ENCODE results near the gene SETBP1. TPM values are rescaled to one million over a fixed set of nuclear protein-coding genes. Genes with fewer than 3 reads are reported as not detected.

SETBP1 gene
- total RNA-seq, 1 donor from 2014 or later = 42.0 TPM

DNA sequence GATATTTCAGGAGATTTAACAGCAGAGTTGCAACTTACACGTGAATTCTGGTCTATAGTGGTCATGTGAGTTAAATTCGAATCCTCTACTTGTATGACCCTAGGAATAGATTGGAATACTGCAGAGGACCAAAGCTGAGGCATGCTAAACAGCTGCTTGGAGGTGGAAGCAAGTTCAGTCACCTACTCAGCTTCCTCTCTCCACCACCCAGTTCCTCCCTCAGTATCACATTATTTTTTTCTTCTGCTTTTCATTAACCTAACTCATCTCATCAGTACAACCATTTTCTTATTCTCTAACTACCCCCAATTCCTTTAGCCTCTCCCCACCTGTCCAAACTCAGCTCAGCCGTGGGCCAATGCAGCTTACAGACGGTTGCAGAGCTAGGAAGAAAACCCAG is 385.5 kb downstream of the SETBP1 start:
- intact Hi-C loops (cut with micrococcal nuclease) = no loop called here
- no peaks in the 10 kb centered on the region for H3K4me1 Mint-ChIP-seq (ENCODE audit: low read depth)
- H3K27ac Mint-ChIP-seq = no peak overlapping the region
- H3K9me3 Mint-ChIP-seq = peaks cover 4% of the 10 kb centered on the region
- H3K4me3 Mint-ChIP-seq = no peak overlapping the region
- H3K36me3 Mint-ChIP-seq (ENCODE audit: low read depth) = peaks cover 2% of the 10 kb centered on the region
- H3K27me3 Mint-ChIP-seq (ENCODE audit: insufficient read depth) = no peaks in the 10 kb centered on the region
- no peak for DNase-seq (ENCODE audit: low spot score)

DNA sequence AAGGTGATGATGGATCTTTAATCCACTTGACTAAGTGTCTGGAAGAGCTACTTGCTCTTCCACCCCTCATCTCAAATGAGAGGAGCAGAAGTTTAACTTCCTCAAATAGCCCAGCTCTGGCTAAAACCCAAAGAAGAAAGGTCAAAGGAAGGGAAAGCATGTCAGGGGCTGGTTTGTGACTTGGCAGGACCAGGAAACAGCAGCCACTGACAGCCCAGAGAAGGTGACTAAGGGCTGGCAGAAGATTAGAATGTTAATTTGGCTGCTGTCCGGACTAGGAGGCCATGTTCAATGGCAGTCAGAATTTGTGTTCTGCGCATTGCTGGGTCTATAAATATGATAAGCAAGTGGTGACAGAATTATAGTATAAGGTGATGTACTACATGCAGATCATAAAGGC is 386.2 kb downstream of the SETBP1 start:
- no peak overlapping the region for H3K27ac Mint-ChIP-seq
- no peak overlapping the region for H3K4me3 Mint-ChIP-seq
- peaks cover 4% of the 10 kb centered on the region for H3K9me3 Mint-ChIP-seq
- H3K4me1 Mint-ChIP-seq (ENCODE audit: low read depth) = no peaks in the 10 kb centered on the region
- intact Hi-C loops (cut with micrococcal nuclease) = no loop called here
- DNase-seq (ENCODE audit: low spot score) = no peak
- H3K36me3 Mint-ChIP-seq (ENCODE audit: low read depth) = peaks cover 2% of the 10 kb centered on the region
- H3K27me3 Mint-ChIP-seq (ENCODE audit: insufficient read depth) = no peaks in the 10 kb centered on the region

- H3K27me3 Mint-ChIP-seq (ENCODE audit: insufficient read depth) = no peaks in the 10 kb centered on the region
- H3K27ac Mint-ChIP-seq = no peak overlapping the region
- no peak for DNase-seq (ENCODE audit: low spot score)
- no peaks in the 10 kb centered on the region for H3K4me1 Mint-ChIP-seq (ENCODE audit: low read depth)
- no peak overlapping the region for H3K4me3 Mint-ChIP-seq
- intact Hi-C loops (cut with micrococcal nuclease) = no loop called here
- no peaks in the 10 kb centered on the region for H3K36me3 Mint-ChIP-seq (ENCODE audit: low read depth)
- peaks cover 4% of the 10 kb centered on the region for H3K9me3 Mint-ChIP-seq
Observed at GRCh38 chr18:45068400-45069094, 387.9 kb downstream of the SETBP1 start.

- no peak overlapping the region for H3K27ac Mint-ChIP-seq
- H3K4me3 Mint-ChIP-seq = no peak overlapping the region
- no peaks in the 10 kb centered on the region for H3K27me3 Mint-ChIP-seq (ENCODE audit: insufficient read depth)
- intact Hi-C loops (cut with micrococcal nuclease) = no loop called here
- DNase-seq (ENCODE audit: low spot score) = no peak
- no peaks in the 10 kb centered on the region for H3K9me3 Mint-ChIP-seq
- no peaks in the 10 kb centered on the region for H3K4me1 Mint-ChIP-seq (ENCODE audit: low read depth)
- no peaks in the 10 kb centered on the region for H3K36me3 Mint-ChIP-seq (ENCODE audit: low read depth)
Observed at GRCh38 chr18:45069546-45069945, 388.9 kb downstream of the SETBP1 start.

- Mint-ChIP-seq H3K9me3 (no peaks in the 10 kb centered on the region), H3K27me3 (ENCODE audit: insufficient read depth) (no peaks in the 10 kb centered on the region), H3K4me1 (ENCODE audit: low read depth) (no peaks in the 10 kb centered on the region), H3K36me3 (ENCODE audit: low read depth) (no peaks in the 10 kb centered on the region), H3K4me3 (no peak overlapping the region), H3K27ac (no peak overlapping the region)
- DNase-seq (ENCODE audit: low spot score) = no peak
- intact Hi-C loops (cut with micrococcal nuclease) = no loop called here
Observed at GRCh38 chr18:45071956-45072355, 391.3 kb downstream of the SETBP1 start.

DNA sequence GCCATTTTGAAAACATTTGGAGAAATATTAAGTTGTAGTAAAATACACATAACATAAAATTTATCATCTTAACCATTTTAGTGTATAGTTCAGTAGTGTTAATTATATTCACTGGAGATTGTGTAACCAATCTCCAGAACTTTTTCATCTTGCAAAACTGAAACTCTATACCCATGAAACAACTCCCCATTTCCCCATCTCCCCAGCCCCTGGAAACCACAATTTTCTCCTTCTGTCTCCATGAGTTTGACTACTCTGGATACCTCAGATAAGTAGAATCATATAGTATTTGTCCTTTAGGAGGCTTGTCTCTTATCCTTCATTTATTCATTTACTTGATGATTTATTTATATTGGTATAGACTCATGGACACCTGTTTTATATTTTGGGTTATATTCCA is 392.9 kb downstream of the SETBP1 start:
- Mint-ChIP-seq H3K9me3 (no peaks in the 10 kb centered on the region), H3K27me3 (ENCODE audit: insufficient read depth) (no peaks in the 10 kb centered on the region), H3K4me1 (ENCODE audit: low read depth) (no peaks in the 10 kb centered on the region), H3K27ac (no peak overlapping the region), H3K4me3 (no peak overlapping the region), H3K36me3 (ENCODE audit: low read depth) (no peaks in the 10 kb centered on the region)
- DNase-seq (ENCODE audit: low spot score) = no peak
- intact Hi-C loops (cut with micrococcal nuclease) = no loop called here

DNA sequence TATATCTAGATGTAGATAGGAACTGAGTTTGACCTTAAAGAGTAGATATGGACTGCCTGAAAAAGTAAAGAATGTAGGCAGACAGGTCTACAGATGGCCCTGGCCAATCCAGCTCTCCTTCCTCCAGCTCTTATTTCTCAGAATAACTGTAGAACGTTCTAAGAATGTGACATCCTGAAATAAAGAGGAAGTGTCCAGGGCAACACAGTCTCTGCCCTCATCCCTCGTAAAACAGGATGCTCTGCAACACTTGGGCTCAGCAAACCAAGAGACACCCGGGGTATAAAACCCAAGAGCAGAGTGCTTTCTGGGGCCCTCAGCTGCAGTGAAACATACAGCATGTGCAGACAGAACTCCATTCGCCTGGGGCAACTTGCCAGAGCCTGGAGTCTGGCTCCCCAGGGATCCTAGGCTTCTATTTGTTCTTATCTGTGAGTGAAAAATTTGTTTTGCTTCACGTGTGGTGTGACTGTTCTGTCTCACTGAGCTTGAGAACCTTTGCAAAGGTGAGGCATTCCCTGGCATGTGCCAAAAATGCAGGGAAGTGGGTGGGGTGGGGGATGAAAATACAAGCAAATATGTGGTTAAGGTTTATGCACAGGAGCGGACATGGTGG is 401.0 kb downstream of the SETBP1 start:
- no peaks in the 10 kb centered on the region for H3K9me3 Mint-ChIP-seq
- H3K36me3 Mint-ChIP-seq (ENCODE audit: low read depth) = no peaks in the 10 kb centered on the region
- DNase-seq (ENCODE audit: low spot score) = no peak
- H3K4me1 Mint-ChIP-seq (ENCODE audit: low read depth) = no peaks in the 10 kb centered on the region
- H3K27me3 Mint-ChIP-seq (ENCODE audit: insufficient read depth) = peaks cover 4% of the 10 kb centered on the region
- no peak overlapping the region for H3K27ac Mint-ChIP-seq
- no peak overlapping the region for H3K4me3 Mint-ChIP-seq
- intact Hi-C loops (cut with micrococcal nuclease) = no loop called here

GRCh38 chr18:45083226-45083855 is 402.7 kb downstream of the SETBP1 start:
- H3K27ac Mint-ChIP-seq = no peak overlapping the region
- H3K27me3 Mint-ChIP-seq (ENCODE audit: insufficient read depth) = peaks cover 4% of the 10 kb centered on the region
- H3K4me3 Mint-ChIP-seq = no peak overlapping the region
- H3K4me1 Mint-ChIP-seq (ENCODE audit: low read depth) = no peaks in the 10 kb centered on the region
- no peaks in the 10 kb centered on the region for H3K36me3 Mint-ChIP-seq (ENCODE audit: low read depth)
- intact Hi-C loops (cut with micrococcal nuclease) = no loop called here
- no peak for DNase-seq (ENCODE audit: low spot score)
- H3K9me3 Mint-ChIP-seq = no peaks in the 10 kb centered on the region

DNA sequence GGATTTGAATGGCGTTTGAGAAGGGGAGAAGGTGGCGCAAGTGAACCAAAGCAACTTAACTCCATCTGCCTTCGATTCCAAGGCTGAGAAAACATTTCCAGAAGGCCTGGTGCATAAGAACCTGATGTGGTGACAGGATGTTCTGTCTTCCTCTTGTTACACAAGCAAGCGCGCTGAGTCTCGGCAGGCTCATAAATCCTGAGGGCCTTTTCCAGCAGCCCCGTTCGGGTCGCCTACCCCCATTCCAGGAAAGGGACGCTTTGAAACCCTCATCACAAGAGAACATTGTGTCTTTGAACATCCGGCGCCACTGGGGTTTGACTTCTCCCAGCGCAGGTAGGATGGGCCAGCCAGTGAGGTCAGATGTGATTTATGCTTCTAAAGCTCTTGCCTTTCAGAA is 403.5 kb downstream of the SETBP1 start:
- no peaks in the 10 kb centered on the region for H3K36me3 Mint-ChIP-seq (ENCODE audit: low read depth)
- no peaks in the 10 kb centered on the region for H3K4me1 Mint-ChIP-seq (ENCODE audit: low read depth)
- intact Hi-C loops (cut with micrococcal nuclease) = no loop called here
- H3K4me3 Mint-ChIP-seq = no peak overlapping the region
- DNase-seq (ENCODE audit: low spot score) = no peak
- peaks cover 4% of the 10 kb centered on the region for H3K27me3 Mint-ChIP-seq (ENCODE audit: insufficient read depth)
- H3K9me3 Mint-ChIP-seq = no peaks in the 10 kb centered on the region
- no peak overlapping the region for H3K27ac Mint-ChIP-seq

DNA sequence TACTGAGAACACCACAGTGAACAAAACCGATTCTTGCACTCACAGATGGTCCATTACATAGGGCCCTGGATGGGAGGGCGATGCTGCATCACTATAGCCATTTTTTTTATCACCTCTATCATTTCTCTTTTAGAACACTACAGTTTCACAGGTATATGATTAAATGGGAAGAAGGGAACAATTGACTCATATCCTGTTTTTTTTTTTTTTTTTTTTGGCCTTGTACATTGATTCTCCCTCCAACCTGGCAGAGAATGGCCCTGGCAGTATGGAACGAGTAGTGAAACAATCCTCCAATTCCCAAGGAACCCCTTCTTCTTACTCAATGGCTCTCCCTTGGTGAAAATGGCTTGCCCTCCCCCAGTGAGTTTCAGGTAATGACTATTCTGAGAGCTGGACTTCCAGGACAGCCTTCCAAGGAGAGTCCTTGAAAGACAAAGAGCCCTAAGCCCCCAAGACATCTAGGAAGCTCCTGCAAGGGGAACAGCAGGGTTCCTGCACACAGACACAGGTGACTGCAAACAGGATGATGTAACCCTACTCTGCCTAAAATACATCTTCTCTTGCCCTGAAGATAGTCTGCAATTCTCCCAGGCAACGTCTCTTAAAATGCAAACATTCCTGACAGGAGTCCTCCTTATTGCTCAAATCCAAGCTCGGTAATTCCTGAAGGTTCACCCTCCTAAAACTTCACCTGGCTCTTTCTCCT is 405.4 kb downstream of the SETBP1 start:
- intact Hi-C loops (cut with micrococcal nuclease) = no loop called here
- no peaks in the 10 kb centered on the region for H3K4me1 Mint-ChIP-seq (ENCODE audit: low read depth)
- no peak overlapping the region for H3K27ac Mint-ChIP-seq
- no peak for DNase-seq (ENCODE audit: low spot score)
- peaks cover 4% of the 10 kb centered on the region for H3K27me3 Mint-ChIP-seq (ENCODE audit: insufficient read depth)
- H3K9me3 Mint-ChIP-seq = no peaks in the 10 kb centered on the region
- no peak overlapping the region for H3K4me3 Mint-ChIP-seq
- H3K36me3 Mint-ChIP-seq (ENCODE audit: low read depth) = no peaks in the 10 kb centered on the region

DNA sequence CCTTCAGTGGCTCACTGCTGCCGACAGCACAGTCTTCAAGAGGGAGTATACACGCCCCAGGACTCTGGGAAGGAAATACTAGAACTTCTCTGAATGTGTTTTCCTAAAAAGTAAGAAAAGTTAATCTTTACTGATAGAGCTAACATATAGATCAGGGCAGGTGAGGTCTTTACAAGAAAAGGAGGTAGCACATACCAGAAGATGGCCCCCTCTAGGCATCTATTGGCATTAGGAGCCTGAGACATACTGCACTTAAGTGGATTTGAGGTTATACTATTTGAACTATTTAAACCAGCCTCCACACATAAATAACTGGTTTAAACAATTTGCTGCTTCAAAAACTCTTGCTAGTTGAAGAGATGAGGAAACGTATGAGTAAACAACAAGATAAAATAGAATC is 406.1 kb downstream of the SETBP1 start:
- DNase-seq (ENCODE audit: low spot score) = no peak
- no peaks in the 10 kb centered on the region for H3K9me3 Mint-ChIP-seq

GRCh38 chr18:45090526-45091140 is 409.9 kb downstream of the SETBP1 start:
- no peak overlapping the region for H3K27ac Mint-ChIP-seq
- H3K4me1 Mint-ChIP-seq (ENCODE audit: low read depth) = no peaks in the 10 kb centered on the region
- DNase-seq (ENCODE audit: low spot score) = no peak
- no peak overlapping the region for H3K4me3 Mint-ChIP-seq
- H3K9me3 Mint-ChIP-seq = no peaks in the 10 kb centered on the region
- intact Hi-C loops (cut with micrococcal nuclease) = no loop called here
- no peaks in the 10 kb centered on the region for H3K27me3 Mint-ChIP-seq (ENCODE audit: insufficient read depth)
- no peaks in the 10 kb centered on the region for H3K36me3 Mint-ChIP-seq (ENCODE audit: low read depth)

More for the DNA sequence above, 406.1 kb downstream of the SETBP1 start:
- H3K4me3 Mint-ChIP-seq = no peak overlapping the region
- peaks cover 4% of the 10 kb centered on the region for H3K27me3 Mint-ChIP-seq (ENCODE audit: insufficient read depth)
- H3K27ac Mint-ChIP-seq = no peak overlapping the region
- H3K4me1 Mint-ChIP-seq (ENCODE audit: low read depth) = no peaks in the 10 kb centered on the region
- intact Hi-C loops (cut with micrococcal nuclease) = no loop called here
- no peaks in the 10 kb centered on the region for H3K36me3 Mint-ChIP-seq (ENCODE audit: low read depth)

Data from activated T-helper 1 cell treated with anti-CD3 and anti-CD28 coated beads, Interleukin-12 subunit alpha, Interleukin-12 subunit beta, Interleukin-2, Interleukin-4 antibody, amounts not matched to agents 30 ng/mL and 10 ng/mL and 1 ng/mL, durations not matched to agents 14 hours and 24 hours and 36 hours (primary cell).